ENCODE measurements around the gene SORCS2. TPM values are rescaled to one million over a fixed set of nuclear protein-coding genes. Genes with fewer than 3 reads are reported as not detected.

Gene SORCS2
- total and polyA plus RNA-seq, 2 of the 13 experiments (the other 11 are each of a cell fraction or from before 2014, with no cell fraction given): 0.82 to 1.0 TPM

GRCh38 chr4:7313347-7313811, 121.0 kb downstream of the SORCS2 start:
- ATAC-seq (no peak), FAIRE-seq (no peak), DNase-seq (ENCODE audit: low spot score) (no peak)
- Histone ChIP-seq H3K9me3 (ENCODE audit: low read length) (no peaks in the 10 kb centered on the region), H3K9ac (ENCODE audit: insufficient read depth, low read depth, low read length) (no peak overlapping the region), H3K27ac (ENCODE audit: extremely low read length, insufficient read depth, low read length) (no peak overlapping the region), H3K36me3 (replicated peaks in 1 of 2; ENCODE audit: control insufficient read depth in 1 of 2, insufficient read depth in 2 of 2, low read length in 2 of 2) (no peaks in the 10 kb centered on the region), H3K4me2 (ENCODE audit: low read depth, low read length) (no peak overlapping the region), H3K4me3 (replicated peaks in 1 of 3; ENCODE audit: insufficient read depth in 1 of 3, low read depth in 2 of 3, low read length in 3 of 3) (no peak overlapping the region), H2AFZ (ENCODE audit: low read length) (no peak overlapping the region), H3K4me1 (ENCODE audit: insufficient read depth, low read length) (no peaks in the 10 kb centered on the region), H3K79me2 (ENCODE audit: insufficient read depth, low read length) (no peaks in the 10 kb centered on the region), H3K27me3 (ENCODE audit: control insufficient read depth in 1 of 2, insufficient read depth in 2 of 2, low read length in 2 of 2) (peaks cover 5 to 49% of the 10 kb centered on the region in 2 experiments; a peak in 3 of 5 replicates), H4K20me1 (ENCODE audit: insufficient read depth, low read length) (no peaks in the 10 kb centered on the region)
- intact Hi-C loops (cut with micrococcal nuclease; ENCODE audit: unreplicated experiment) (no loop called here), in situ Hi-C loops (cut with HindIII; ENCODE audit: extremely low pct_ligation_motif_present, low pct_unique_long_range_greater_than_20kb) (no loop called here)
- POLR2A ChIA-PET: no interaction called here
- no TSS peak for BruUV-seq (replicated peaks)
- WGBS (ENCODE audit: low lambda C conversion rate): 24% methylated on average over 11 of the region's 14 CpGs
- CTCF ChIA-PET (ENCODE audit: low intra/inter-chr PET ratio, low total read pairs): no interaction called here
- peak; percentile 72; the same call in 1 of the 2 replicates for TF ChIP-seq CEBPB (IDR thresholded peaks at IDR 0.05; ENCODE audit: borderline replicate concordance, low read depth, low read length)
- no peak for TF ChIP-seq TSC22D2 (CRISPR knock-in tag; IDR thresholded peaks at IDR 0.05; ENCODE audit: borderline replicate concordance)
- TF ChIP-seq FIP1L1 (IDR thresholded peaks at IDR 0.05; ENCODE audit: borderline replicate concordance, insufficient read depth, low read depth, low read length): no peak

- Histone ChIP-seq H4K20me1 (ENCODE audit: insufficient read depth, low read length) (no peaks in the 10 kb centered on the region), H3K4me3 (replicated peaks in 1 of 3; ENCODE audit: insufficient read depth in 1 of 3, low read depth in 2 of 3, low read length in 3 of 3) (no peak overlapping the region), H3K36me3 (replicated peaks in 1 of 2; ENCODE audit: control insufficient read depth in 1 of 2, insufficient read depth in 2 of 2, low read length in 2 of 2) (no peaks in the 10 kb centered on the region), H3K4me2 (ENCODE audit: low read depth, low read length) (no peak overlapping the region), H3K9me3 (ENCODE audit: low read length) (no peaks in the 10 kb centered on the region), H3K27me3 (ENCODE audit: control insufficient read depth in 1 of 2, insufficient read depth in 2 of 2, low read length in 2 of 2) (peaks cover 4 to 49% of the 10 kb centered on the region in 2 experiments; a peak in 3 of 5 replicates), H3K4me1 (ENCODE audit: insufficient read depth, low read length) (no peaks in the 10 kb centered on the region), H2AFZ (ENCODE audit: low read length) (no peak overlapping the region), H3K27ac (ENCODE audit: extremely low read length, insufficient read depth, low read length) (no peak overlapping the region), H3K79me2 (ENCODE audit: insufficient read depth, low read length) (no peaks in the 10 kb centered on the region), H3K9ac (ENCODE audit: insufficient read depth, low read depth, low read length) (no peak overlapping the region)
- intact Hi-C loops (cut with micrococcal nuclease; ENCODE audit: unreplicated experiment) (no loop called here), in situ Hi-C loops (cut with HindIII; ENCODE audit: extremely low pct_ligation_motif_present, low pct_unique_long_range_greater_than_20kb) (no loop called here)
- DNase-seq (ENCODE audit: low spot score) (no peak), ATAC-seq (no peak), FAIRE-seq (no peak)
- BruUV-seq (replicated peaks): no TSS peak
- TF ChIP-seq TAF1 (CRISPR knock-in tag; IDR thresholded peaks at IDR 0.05) (no peak), ZNF720 (CRISPR knock-in tag; IDR thresholded peaks at IDR 0.05) (no peak), MBD4 (IDR thresholded peaks at IDR 0.05; ENCODE audit: borderline replicate concordance, low read length) (no peak), ZNF562 (CRISPR knock-in tag; IDR thresholded peaks at IDR 0.05; ENCODE audit: borderline replicate concordance) (no peak), ZNF652 (CRISPR knock-in tag; IDR thresholded peaks at IDR 0.05; ENCODE audit: borderline replicate concordance, low read depth) (no peak)
- ChIA-PET POLR2A (no interaction called here), CTCF (ENCODE audit: low intra/inter-chr PET ratio, low total read pairs) (no interaction called here)
- WGBS (ENCODE audit: low lambda C conversion rate): 32% methylated on average over 10 of the region's 11 CpGs
Observed at GRCh38 chr4:7313991-7314390, 121.7 kb downstream of the SORCS2 start.
